ENCODE measurements around the gene PCTP.

- TF ChIP-seq CTCF (IDR thresholded peaks at IDR 0.05) (no peak), POLR2A (IDR thresholded peaks at IDR 0.05) (no peak)
These were observed 45.0 kb upstream of the PCTP start for GRCh38 chr17:55705847-55706246.
